Omental fat pad (tissue), 4 donors: Measurements from ENCODE around the gene METTL4. TPM values are rescaled to one million over a fixed set of nuclear protein-coding genes. Genes with fewer than 3 reads are reported as not detected.

Experiments used
- ATAC-seq: fragments of 150-250 bp; one replicate; pipeline ENCODE4 v1.9.1; 2016; ENCODE audit warnings: mild to moderate bottlenecking, moderate library complexity; ENCODE audit not compliant: low FRiP score
- DNase-seq: peaks from one replicate; pipeline ENCODE4 v3.0.0-alpha.2; 2019; ENCODE audit warnings: low spot score
- total RNA-seq, 4 donors: library from RNA; depleted of rRNA; stranded (reverse); fragments of >200 nt; gene quantifications; one replicate each; pipeline ENCODE4 v1.1.0, GENCODE V29; 2016
- TF ChIP-seq, protein P1 (sequence below), 3 donors: fragments of 450-650 bp; IDR thresholded peaks; one replicate each; pipeline ENCODE4 v1.5.1; 2016 to 2017; ENCODE audit warnings: antibody characterized with exemption in 3 of 3, mild to moderate bottlenecking in 3 of 3, moderate library complexity in 2 of 3

Gene METTL4
- total RNA-seq, 4 donors from 2014 or later, result 4.7 to 15.8 (median 5.1) TPM

DNA sequence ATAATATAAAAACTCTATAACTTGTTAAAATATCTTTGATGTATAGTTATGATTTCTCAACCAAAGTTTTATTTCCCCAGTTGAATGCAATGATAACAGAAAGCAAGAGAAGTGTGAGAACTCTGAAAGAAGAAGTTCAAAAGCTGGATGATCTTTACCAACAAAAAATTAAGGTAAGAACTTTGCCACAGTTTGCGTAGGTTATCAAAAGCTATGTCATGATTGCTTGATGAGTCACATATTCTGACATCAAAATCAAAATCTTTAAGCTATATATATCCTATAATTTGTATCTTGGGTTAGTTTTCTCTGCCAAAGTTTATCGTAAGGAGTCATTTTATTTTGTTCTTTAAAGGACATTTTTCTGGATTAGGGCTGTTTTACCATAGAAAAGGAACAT is 35.0 kb upstream of the METTL4 start:
- no peak for DNase-seq
- no peak for ATAC-seq
- TF ChIP-seq, protein P1, sequence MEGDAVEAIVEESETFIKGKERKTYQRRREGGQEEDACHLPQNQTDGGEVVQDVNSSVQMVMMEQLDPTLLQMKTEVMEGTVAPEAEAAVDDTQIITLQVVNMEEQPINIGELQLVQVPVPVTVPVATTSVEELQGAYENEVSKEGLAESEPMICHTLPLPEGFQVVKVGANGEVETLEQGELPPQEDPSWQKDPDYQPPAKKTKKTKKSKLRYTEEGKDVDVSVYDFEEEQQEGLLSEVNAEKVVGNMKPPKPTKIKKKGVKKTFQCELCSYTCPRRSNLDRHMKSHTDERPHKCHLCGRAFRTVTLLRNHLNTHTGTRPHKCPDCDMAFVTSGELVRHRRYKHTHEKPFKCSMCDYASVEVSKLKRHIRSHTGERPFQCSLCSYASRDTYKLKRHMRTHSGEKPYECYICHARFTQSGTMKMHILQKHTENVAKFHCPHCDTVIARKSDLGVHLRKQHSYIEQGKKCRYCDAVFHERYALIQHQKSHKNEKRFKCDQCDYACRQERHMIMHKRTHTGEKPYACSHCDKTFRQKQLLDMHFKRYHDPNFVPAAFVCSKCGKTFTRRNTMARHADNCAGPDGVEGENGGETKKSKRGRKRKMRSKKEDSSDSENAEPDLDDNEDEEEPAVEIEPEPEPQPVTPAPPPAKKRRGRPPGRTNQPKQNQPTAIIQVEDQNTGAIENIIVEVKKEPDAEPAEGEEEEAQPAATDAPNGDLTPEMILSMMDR (IDR thresholded peaks at IDR 0.05), result no peak

DNA sequence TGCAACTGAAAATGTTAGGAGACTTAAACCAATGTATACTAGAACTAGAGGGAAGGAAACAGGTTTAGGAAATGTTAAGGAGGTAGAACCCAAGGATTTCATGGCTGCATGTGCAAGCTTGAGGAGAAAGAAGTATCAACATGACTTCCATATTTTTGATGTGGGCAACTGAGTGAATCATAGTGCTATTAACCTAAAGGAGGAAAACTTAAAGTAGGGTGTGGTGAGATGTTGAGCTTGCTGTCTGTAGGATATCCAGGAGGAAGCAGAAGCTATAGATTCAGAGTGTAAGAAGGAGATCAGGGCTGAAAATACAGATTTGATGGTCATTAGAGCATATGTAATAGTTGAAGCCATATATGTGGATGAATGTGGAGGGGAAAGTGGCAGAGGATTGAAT is 31.5 kb upstream of the METTL4 start:
- ATAC-seq (no peak), DNase-seq (no peak)
- TF ChIP-seq, protein P1 (IDR thresholded peaks at IDR 0.05), result no peak

DNA sequence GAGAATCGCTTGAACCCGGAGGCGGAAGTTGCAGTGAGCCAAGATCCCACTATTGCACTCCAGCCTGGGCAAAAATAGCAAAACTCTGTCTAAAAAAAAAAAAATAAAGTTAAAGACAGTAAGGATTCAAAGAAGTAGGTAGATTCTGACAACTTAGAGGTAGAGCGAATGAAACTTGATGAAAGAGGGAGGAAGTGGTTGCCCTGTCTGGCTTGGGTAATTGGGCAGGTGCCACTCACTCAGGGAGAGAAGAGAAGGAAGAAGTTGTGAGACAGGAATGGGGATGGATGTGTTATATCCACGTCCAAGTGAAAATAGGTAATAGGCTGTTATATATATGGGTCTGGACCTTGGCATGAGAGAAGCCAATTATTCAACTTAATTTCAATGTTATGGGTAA is 26.3 kb upstream of the METTL4 start:
- no peak for ATAC-seq
- DNase-seq, result no peak
- TF ChIP-seq, protein P1 (IDR thresholded peaks at IDR 0.05), result no peak

DNA sequence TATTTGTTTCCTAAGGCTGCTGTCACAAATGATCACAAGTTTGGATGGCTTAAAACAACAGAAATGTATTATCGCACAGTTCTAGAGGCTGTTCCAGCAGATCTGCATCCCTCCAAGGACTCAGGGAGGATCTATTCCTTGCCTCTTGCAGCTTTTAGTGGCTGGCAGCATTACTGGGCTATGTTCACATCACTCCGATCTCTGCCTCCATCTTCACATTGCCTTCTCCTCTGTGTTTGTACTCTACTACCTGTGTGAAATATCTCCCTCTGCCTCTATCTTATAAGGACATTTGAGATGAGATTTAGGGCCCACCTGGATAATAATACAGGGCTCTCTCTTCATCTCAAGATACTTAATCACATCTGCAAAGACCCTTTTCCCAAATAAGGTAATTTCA is 19.0 kb upstream of the METTL4 start:
- no peak for DNase-seq
- no peak for ATAC-seq
- TF ChIP-seq, protein P1 (IDR thresholded peaks at IDR 0.05), result no peak

DNA sequence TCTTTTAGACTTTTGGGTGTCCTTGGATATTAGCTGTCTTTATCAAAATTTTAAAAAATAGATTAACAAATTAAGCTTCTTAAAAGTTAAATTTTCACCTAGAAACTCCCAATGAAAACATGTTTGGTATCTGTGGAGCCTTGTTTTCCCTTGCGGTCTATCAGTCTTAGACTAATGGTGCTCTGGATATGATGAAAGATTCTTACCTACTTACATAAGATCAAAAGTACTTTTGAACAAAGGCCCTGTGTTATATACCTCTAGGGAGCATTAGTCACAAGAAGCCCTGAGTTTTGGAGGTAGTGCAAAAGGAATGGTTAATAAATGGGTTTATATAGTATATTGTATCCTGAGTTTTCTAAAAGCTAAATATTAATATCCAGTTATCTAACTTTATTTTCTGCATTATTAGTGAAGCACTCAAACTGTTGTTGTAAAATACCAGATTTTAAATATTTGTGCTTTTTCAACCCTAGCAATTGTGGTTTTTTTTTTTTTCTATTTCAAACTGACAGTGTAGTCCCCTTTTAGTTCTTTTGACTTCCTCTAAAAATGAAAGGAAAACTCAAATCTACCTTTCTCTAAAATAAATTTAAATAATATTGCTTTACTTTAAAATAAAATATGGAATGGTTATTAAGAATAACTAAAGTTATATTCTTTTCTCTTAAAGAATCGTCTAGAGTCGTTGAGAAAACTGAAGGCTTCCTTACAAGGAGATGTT is 18.2 kb upstream of the METTL4 start:
- TF ChIP-seq, protein P1 (IDR thresholded peaks at IDR 0.05), result no peak
- no peak for DNase-seq
- no peak for ATAC-seq

DNA sequence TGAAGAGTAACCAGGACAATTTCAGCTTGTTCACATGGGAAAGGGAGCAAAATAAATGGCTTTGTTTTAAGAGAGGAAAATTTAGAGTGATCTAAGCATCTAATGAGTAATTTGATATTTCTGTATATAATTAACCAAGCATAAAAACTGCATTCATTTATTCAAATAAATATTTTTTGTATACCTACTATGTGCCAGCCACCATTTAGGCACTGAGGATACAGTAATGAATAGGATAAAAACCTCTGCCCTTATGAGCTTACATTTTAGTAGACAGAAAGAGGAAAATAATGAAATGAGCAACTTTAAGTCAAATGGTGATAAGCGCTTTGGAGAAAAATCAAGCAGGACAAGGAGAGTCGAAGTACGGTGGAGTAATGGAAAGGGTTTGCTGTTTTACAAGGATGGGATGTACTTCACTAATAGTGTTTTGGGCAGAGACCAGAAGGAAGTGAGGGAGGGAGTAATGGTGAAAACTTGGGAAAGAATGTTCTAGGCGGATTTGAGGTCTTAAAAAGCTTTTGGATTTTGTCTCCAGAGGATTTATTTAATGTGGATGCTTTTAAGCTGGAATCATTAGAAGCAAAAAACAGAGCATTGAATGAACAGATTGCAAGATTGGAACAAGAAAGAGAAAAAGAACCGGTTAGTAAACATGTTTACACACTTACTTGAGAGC is 17.5 kb upstream of the METTL4 start:
- ATAC-seq (no peak), DNase-seq (no peak)
- TF ChIP-seq, protein P1 (IDR thresholded peaks at IDR 0.05), result no peak

DNA sequence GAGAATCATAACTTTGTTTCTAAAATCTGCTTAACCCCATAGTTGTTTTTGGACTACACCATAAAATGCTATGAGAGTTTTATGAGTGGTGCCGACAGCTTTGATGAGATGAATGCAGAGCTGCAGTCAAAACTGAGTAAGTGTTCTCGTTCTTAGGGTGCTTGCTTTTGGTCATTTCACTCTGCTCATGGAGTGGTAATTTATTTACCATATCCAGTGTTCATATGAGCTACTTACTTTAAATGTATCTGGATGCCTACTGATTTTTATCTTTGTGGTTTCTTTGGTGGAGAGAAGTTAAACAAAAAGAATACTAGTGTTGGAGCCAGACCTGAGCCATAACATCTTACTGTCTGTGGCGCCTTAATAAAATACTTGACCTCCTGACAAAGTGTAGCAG is 16.5 kb upstream of the METTL4 start:
- DNase-seq (no peak), ATAC-seq (no peak)
- TF ChIP-seq, protein P1 (IDR thresholded peaks at IDR 0.05), result no peak
